Islet of Langerhans (tissue), 1 donor: ENCODE results near the gene CYSTM1.

Source experiments
- FAIRE-seq: peaks from one replicate; lab custom pipeline; 2011; peaks lifted over from hg19 to GRCh38; lab: Jason Lieb, UNC

CYSTM1 gene

GRCh38 chr5:140259500-140259899 is 84.5 kb downstream of the CYSTM1 start:
- no peak for FAIRE-seq

GRCh38 chr5:140260089-140260656 is 85.2 kb downstream of the CYSTM1 start:
- no peak for FAIRE-seq

- FAIRE-seq, result peak; percentile 97
These were observed 86.6 kb downstream of the CYSTM1 start for GRCh38 chr5:140261403-140262171.

GRCh38 chr5:140262221-140262620 is 87.2 kb downstream of the CYSTM1 start:
- no peak for FAIRE-seq

GRCh38 chr5:140262839-140263238 is 87.9 kb downstream of the CYSTM1 start:
- no peak for FAIRE-seq

- no peak for FAIRE-seq
These were observed 90.9 kb downstream of the CYSTM1 start for GRCh38 chr5:140265845-140266244.

- FAIRE-seq, result no peak
These were observed 91.6 kb downstream of the CYSTM1 start for GRCh38 chr5:140266471-140267200.

GRCh38 chr5:140267201-140267540 is 92.2 kb downstream of the CYSTM1 start:
- FAIRE-seq, result no peak

- no peak for FAIRE-seq
These were observed 92.6 kb downstream of the CYSTM1 start for GRCh38 chr5:140267559-140268018.

- no peak for FAIRE-seq
These were observed 95.0 kb downstream of the CYSTM1 start for GRCh38 chr5:140270008-140270407.

GRCh38 chr5:140273401-140273877 is 98.5 kb downstream of the CYSTM1 start:
- no peak for FAIRE-seq

GRCh38 chr5:140275837-140276236 is 100.8 kb downstream of the CYSTM1 start:
- no peak for FAIRE-seq

- FAIRE-seq, result no peak
These were observed 107.3 kb downstream of the CYSTM1 start for GRCh38 chr5:140282266-140282665.

- no peak for FAIRE-seq
These were observed 109.0 kb downstream of the CYSTM1 start for GRCh38 chr5:140284013-140284412.

- FAIRE-seq, result no peak
These were observed 111.4 kb downstream of the CYSTM1 start for GRCh38 chr5:140286424-140286823.

- no peak for FAIRE-seq
These were observed 113.0 kb downstream of the CYSTM1 start for GRCh38 chr5:140287801-140288521.

- FAIRE-seq, result no peak
These were observed 117.4 kb downstream of the CYSTM1 start for GRCh38 chr5:140292212-140293036.
